ENCODE data around the gene NR2F2.
A peak's percentile ranks its signal among the peaks of the same experiment; 100 is the strongest.

The NR2F2 gene

DNA sequence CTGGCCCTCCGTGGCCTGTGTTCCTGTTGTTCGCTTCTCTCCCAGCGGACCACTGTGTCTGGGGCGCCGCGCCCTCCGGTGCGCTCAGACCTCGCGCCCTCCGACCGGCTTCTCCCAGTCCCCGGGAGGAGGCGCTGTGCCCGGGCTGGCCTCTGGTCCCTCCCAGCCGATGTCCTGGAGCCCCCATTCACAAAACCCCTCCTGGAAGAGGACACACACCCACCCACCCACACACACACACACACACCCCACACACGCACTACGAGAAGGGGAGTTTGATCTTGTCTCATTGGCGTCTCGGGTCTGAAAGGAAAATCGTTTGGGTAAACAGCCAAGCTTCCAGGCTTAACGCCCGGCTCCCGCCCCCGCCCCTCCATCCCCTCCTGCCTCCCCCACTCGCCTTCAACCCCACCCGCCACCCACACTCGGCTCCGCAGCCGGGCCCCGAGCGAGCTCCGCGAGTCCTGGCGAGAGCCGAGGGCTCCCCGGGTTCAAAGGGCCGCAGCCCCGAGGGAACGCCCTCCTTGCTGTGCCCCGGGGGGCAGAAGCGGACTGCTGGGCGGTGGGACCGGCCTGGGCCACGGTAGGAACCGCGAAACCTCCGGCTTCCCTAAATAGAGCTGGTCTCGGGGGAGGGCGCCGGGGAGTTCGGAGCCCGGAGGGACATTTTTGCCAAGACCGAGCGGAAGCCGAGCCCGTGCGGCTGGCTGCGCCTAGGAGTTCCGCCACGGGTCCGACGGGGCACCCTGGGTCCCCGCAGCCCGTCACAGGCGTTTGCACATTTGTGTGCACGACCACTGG is 23.6 kb downstream of the NR2F2 start:
- CTCF ChIA-PET, result interaction anchor here (2.7 to 4.4 kb wide), 4 partner anchors 8 to 27 kb away, joined by 8 to 20 read pairs (median 16); no protein-coding TSS in a partner anchor

DNA sequence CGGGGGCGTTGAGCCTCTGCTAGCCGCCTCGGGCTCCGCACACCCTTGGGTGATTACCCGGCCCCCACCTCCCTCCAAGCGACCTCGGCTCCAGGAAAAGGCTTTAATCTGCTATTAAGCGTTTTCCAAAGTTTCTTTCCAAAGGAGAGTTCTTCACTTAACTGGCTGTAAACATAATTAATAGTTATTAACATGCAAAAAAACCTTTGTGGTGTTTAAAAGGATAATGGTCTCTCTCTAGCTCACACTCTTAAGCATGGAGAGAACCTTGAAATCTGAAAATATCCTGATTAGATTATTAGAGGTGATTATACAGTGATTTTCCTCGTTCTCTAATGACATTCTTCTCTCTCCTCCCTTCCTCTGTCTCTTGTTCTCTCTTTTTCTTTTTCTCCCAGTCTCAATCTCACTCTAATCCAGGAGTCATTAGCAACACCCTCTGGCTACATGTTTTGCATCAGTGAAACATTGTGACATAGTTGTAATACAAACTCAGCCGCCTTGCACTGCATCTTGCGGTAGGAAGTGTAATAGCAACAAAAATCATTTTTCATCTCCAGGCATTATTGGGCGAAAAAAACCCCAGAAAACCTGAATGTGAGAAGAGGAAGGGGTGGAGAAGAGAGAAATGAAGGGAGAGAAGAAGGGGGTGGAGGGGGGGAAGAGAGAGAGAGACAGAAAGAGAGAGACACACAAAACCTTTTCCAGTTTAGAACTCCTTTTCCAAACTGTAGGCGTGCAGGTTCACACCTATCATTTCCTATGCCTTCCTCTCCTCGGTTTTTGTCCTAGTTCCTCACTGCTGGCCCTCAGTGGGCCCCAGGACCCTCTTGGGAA is 24.4 kb downstream of the NR2F2 start:
- ChIA-PET CTCF (interaction anchor here (1.0 to 4.4 kb wide), 7 partner anchors 9 to 891 kb away, joined by 3 to 20 read pairs (median 8); no protein-coding TSS in a partner anchor), POLR2A (no interaction called here)
- TF ChIP-seq, protein P1, sequence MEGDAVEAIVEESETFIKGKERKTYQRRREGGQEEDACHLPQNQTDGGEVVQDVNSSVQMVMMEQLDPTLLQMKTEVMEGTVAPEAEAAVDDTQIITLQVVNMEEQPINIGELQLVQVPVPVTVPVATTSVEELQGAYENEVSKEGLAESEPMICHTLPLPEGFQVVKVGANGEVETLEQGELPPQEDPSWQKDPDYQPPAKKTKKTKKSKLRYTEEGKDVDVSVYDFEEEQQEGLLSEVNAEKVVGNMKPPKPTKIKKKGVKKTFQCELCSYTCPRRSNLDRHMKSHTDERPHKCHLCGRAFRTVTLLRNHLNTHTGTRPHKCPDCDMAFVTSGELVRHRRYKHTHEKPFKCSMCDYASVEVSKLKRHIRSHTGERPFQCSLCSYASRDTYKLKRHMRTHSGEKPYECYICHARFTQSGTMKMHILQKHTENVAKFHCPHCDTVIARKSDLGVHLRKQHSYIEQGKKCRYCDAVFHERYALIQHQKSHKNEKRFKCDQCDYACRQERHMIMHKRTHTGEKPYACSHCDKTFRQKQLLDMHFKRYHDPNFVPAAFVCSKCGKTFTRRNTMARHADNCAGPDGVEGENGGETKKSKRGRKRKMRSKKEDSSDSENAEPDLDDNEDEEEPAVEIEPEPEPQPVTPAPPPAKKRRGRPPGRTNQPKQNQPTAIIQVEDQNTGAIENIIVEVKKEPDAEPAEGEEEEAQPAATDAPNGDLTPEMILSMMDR (IDR thresholded peaks at IDR 0.05; ENCODE audit: control extremely low read depth, extremely low read depth, low read depth, missing control alignments), result no peak
- no peak for DNase-seq (ENCODE audit: extremely low spot score)

More for the DNA sequence above, 23.6 kb downstream of the NR2F2 start:
- no peak for DNase-seq (ENCODE audit: extremely low spot score)
- TF ChIP-seq, protein P1 (IDR thresholded peaks at IDR 0.05; ENCODE audit: control extremely low read depth, extremely low read depth, low read depth, missing control alignments), result no peak
- POLR2A ChIA-PET, result no interaction called here

DNA sequence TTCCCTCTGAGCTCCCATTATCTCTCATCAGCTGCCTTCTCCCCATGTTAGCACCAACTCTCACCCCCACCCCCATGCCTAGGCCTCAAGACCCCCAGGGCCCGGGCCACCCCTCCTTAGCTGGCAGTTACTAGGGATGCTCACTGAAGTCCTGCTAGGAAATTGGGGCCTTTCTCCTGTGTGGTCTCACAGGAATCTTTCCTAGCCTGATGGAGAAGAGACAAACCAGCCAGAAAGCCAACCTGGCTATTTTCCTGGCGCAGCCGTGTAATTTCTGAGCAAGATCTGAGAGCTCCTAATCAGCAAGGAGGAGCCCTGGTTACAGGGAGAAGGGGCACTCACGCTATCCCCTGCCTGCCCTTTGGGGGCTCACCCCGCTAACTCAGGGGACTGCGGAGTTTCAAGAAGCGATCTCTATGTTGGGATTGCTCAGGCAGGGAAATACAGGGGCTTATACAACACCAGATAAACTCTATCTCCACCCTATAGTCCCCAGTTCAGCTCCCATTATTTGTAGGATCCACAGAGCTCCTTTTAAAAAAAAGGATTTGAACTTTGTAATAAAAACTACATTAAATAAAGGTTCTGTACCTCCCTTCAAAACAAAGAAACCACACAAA is 25.2 kb downstream of the NR2F2 start:
- CTCF ChIA-PET, result interaction anchor here (1.0 to 4.4 kb wide), 7 partner anchors 10 to 890 kb away, joined by 3 to 20 read pairs (median 8); no protein-coding TSS in a partner anchor
- POLR2A ChIA-PET, result no interaction called here
- TF ChIP-seq, protein P1 (IDR thresholded peaks at IDR 0.05; ENCODE audit: control extremely low read depth, extremely low read depth, low read depth, missing control alignments), result no peak

DNA sequence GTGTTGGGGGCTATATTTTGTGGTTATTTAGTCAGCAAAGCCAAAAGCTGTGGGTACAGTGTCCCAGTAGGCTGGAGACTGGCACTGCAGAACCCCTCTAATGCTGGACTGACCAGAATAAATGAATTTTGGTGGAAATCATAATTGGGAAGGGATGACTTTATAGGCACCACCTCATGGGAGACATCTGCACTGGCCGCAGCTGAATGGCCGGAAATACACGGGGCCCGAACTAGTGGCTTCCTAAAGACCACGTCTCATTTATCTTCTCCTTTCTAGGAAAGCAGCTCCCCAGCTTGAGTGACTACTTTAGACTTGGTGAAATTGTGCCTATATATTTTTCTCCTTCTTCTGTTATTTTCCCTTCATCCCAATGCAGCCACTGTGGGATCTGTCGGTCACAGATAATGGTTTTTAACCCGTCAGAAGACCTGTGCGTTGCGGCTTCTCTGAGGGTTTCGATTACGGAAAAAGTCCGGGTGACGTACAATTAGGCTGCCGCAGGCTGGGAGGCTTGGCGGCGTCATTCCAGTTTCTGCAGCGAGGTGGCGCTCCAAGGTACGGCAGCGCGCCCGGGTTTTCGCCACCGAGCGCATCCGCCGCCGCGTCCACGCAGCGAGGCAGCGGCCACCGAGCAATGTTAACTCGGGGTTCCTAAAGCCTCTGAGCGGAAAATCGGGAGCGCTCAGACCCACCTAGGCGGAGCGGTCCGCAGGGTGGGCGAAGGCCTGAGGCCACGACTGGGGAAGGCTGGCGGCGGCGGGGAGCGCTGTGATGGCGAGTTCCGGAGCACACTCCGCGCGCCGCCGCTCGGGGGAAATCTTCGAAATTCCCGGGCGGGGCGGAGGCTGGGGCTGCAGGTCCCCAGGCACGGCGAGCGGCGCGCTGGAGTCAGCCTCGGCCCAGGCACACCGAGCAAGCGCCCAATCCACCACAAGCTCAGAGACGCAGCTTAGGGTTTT is 26.3 kb downstream of the NR2F2 start:
- peak; percentile 79 for DNase-seq (ENCODE audit: extremely low spot score)
- CTCF ChIA-PET, result interaction anchor here (0.7 to 4.4 kb wide), 13 partner anchors 11 to 889 kb away, joined by 3 to 20 read pairs (median 5); no protein-coding TSS in a partner anchor
- TF ChIP-seq, protein P1 (IDR thresholded peaks at IDR 0.05; ENCODE audit: control extremely low read depth, extremely low read depth, low read depth, missing control alignments), result peak; percentile 92
- POLR2A ChIA-PET, result no interaction called here

More for the DNA sequence above, 25.2 kb downstream of the NR2F2 start:
- DNase-seq (ENCODE audit: extremely low spot score), result no peak

DNA sequence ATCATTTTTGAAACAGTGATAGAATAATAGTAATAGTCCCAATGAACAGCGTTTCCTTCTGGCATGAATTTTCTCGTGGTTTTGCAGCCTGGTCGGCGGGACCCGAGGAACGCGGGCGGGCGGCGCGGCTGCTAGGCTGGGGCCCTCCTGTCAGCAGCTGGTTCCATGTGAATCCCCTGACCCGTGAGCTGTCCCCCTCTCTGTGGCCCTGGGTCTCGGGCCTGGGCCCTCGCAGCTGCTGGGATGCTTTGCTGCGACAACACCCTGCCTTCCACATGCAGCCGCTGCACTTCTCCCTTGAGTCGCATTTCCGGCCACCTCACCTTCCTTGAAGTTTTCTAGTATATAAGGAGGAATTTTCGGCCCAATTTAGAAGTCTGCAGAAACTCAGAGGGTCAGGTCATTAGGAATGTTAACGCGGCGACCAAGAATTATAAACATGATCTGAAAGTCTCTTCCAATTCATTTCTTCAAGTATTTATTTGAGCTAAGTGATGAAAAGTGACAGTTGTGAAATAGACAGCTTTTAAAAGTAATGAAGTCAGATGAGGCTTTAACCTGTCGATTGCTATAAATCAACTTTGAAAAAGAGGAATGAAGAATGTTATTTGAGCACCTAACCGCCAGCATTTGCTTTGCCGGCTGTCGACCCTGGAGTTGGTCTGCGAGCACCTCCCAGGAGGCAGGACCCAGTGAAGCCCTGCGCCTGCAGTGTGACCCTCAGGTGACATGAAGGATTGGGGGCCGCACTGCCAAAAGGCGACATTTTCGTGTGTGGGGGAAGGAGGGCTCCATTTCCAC is 27.7 kb downstream of the NR2F2 start:
- CTCF ChIA-PET, result interaction anchor here (0.7 to 4.4 kb wide), 7 partner anchors 10 to 876 kb away, joined by 3 to 20 read pairs (median 3); no protein-coding TSS in a partner anchor

More for the DNA sequence above, 27.7 kb downstream of the NR2F2 start:
- TF ChIP-seq, protein P1 (IDR thresholded peaks at IDR 0.05; ENCODE audit: control extremely low read depth, extremely low read depth, low read depth, missing control alignments), result no peak
- POLR2A ChIA-PET, result no interaction called here
- no peak for DNase-seq (ENCODE audit: extremely low spot score)

All from GM10248 (cell line).